ENCODE results near the gene RNF223. TPM values are rescaled to one million over a fixed set of nuclear protein-coding genes. Genes with fewer than 3 reads are reported as not detected.

RNF223 gene
- total and polyA plus RNA-seq, 2 of the 13 experiments (the other 11 are each of a cell fraction or from before 2014, with no cell fraction given), result 0.03 TPM; not detected in 1

- TF ChIP-seq, protein P1, sequence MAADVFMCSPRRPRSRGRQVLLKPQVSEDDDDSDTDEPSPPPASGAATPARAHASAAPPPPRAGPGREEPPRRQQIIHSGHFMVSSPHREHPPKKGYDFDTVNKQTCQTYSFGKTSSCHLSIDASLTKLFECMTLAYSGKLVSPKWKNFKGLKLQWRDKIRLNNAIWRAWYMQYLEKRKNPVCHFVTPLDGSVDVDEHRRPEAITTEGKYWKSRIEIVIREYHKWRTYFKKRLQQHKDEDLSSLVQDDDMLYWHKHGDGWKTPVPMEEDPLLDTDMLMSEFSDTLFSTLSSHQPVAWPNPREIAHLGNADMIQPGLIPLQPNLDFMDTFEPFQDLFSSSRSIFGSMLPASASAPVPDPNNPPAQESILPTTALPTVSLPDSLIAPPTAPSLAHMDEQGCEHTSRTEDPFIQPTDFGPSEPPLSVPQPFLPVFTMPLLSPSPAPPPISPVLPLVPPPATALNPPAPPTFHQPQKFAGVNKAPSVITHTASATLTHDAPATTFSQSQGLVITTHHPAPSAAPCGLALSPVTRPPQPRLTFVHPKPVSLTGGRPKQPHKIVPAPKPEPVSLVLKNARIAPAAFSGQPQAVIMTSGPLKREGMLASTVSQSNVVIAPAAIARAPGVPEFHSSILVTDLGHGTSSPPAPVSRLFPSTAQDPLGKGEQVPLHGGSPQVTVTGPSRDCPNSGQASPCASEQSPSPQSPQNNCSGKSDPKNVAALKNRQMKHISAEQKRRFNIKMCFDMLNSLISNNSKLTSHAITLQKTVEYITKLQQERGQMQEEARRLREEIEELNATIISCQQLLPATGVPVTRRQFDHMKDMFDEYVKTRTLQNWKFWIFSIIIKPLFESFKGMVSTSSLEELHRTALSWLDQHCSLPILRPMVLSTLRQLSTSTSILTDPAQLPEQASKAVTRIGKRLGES (CRISPR knock-in tag; IDR thresholded peaks at IDR 0.05; ENCODE audit: borderline replicate concordance), result no peak
- TF ChIP-seq ZNF546 (CRISPR knock-in tag; conservative IDR thresholded peaks at IDR 0.05), result peak; percentile 83; the same call in 1 of the 2 replicates
- no peak; the same call in 1 of the 2 replicates for TF ChIP-seq STAG1 (CRISPR knock-in tag; IDR thresholded peaks at IDR 0.05)
- peak; percentile 26; the same call in 1 of the 2 replicates for TF ChIP-seq NCOA1 (CRISPR knock-in tag; IDR thresholded peaks at IDR 0.05)
- TF ChIP-seq, protein P2, sequence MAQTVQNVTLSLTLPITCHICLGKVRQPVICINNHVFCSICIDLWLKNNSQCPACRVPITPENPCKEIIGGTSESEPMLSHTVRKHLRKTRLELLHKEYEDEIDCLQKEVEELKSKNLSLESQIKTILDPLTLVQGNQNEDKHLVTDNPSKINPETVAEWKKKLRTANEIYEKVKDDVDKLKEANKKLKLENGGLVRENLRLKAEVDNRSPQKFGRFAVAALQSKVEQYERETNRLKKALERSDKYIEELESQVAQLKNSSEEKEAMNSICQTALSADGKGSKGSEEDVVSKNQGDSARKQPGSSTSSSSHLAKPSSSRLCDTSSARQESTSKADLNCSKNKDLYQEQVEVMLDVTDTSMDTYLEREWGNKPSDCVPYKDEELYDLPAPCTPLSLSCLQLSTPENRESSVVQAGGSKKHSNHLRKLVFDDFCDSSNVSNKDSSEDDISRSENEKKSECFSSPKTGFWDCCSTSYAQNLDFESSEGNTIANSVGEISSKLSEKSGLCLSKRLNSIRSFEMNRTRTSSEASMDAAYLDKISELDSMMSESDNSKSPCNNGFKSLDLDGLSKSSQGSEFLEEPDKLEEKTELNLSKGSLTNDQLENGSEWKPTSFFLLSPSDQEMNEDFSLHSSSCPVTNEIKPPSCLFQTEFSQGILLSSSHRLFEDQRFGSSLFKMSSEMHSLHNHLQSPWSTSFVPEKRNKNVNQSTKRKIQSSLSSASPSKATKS (CRISPR knock-in tag; IDR thresholded peaks at IDR 0.05), result no peak
- TF ChIP-seq ZNF644 (CRISPR knock-in tag; IDR thresholded peaks at IDR 0.05; ENCODE audit: low read depth), result no peak
- TF ChIP-seq CENPT (CRISPR knock-in tag; IDR thresholded peaks at IDR 0.05; ENCODE audit: low read depth), result no peak
- TF ChIP-seq ZBTB40 (IDR thresholded peaks at IDR 0.05), result no peak
- TF ChIP-seq ZBTB40 (CRISPR knock-in tag; IDR thresholded peaks at IDR 0.05), result peak; percentile 62; the same call in 1 of the 2 replicates
These were observed 5.5 kb upstream of the RNF223 start (continued) for GRCh38 chr1:1079408-1080121.

Measured in HepG2 (cell line).